HG03139 (cell line): Measurements from ENCODE around the gene RPUSD2.
"Not testable (repeated sequence)": the region's sequence is repeated elsewhere in the genome, so short reads cannot be mapped to it uniquely, and the experiment has no call there.

Experiments used
- ATAC-seq: cut with Tn5 transposase; IDR thresholded peaks from one replicate; pipeline ENCODE4 v1.9.1; 2021; ENCODE audit not compliant: unreplicated experiment

The RPUSD2 gene

DNA sequence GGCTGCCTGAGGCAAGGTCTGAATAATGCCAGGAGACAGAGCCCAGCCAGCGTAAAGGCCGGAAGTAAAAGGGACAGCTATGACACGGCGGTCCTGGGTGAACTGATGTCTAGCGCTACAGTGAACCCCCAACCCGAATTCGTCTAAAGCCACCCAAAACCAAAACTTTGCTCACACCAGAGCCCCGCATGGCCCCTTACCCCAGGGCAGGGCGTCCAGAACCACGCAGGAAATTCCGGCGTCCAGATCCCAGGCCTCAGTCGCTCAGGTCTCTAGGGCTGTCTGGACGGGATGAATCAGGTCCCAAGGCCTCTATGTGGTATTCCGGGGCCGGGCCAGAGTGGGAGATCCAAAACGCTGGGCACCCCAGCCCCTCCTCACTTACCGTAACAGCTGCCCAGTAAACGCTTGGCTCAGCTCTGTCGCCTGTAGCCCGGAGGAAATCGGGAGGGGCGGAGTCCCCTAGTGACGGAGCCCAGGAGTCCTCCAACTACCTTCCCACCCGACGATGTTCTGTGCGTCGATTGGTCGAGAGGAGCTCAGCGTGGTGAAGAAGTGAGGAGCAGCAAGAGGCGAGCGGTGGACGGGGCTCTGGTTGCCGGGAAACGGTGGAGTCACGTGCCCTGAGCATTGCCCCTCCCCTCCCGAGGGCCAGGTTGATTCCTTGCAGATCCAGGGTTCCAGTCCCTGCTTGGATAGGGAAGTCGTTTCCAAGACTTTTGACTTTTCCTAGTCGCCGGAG, 4.3 kb upstream of the RPUSD2 start, which contains the start of gene CCDC32:
CCDC32 (minus strand) TSS at position 452 of the 742 bp plus-strand sequence. CDS start 2,027 bp downstream, outside the sequence.
- ATAC-seq: peak; percentile 95

DNA sequence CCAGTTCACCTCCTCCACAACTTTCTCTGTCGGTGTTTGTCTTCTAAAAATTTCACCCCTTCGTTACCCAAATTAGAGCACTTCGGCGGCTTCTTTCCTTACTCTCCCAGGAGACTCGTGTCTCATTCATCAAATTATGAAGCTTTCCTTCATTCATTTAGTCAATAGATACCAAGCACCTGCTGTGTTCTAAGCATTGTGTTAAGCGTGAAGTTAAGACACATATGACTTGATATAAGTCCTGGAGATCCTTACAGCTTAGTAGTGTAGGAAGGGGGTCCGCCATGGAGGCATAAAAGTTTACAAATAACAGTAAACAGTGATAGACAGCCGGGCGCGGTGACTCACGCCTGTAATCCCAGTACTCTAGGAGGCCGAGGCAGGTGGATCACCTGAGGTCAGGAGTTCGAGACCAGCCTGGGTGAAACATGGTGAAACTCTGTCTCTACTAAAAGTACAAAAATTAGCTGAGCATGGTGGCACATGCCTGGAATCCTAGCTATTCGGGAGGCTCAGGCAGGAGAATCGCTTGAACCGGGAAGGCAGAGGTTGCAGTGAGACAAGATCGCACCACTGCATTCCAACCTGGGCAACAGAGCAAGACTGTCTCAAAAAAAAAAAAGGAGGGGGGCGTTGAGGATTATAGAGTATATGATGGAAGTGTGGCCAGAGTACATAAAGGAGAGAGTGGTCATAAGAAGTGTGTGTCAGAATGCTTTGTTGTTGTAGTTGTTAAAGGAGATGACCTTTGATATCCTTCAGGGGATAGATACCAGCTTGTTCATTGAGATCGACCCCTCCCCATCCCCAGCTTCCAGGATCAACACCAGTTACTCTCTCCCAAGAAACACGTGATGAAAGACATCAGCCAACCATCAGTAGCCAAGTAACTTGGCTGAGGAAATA, 3.5 kb upstream of the RPUSD2 start:
- no peak for ATAC-seq

- no peak for ATAC-seq
These were observed 2.0 kb upstream of the RPUSD2 start for GRCh38 chr15:40567111-40567510.

DNA sequence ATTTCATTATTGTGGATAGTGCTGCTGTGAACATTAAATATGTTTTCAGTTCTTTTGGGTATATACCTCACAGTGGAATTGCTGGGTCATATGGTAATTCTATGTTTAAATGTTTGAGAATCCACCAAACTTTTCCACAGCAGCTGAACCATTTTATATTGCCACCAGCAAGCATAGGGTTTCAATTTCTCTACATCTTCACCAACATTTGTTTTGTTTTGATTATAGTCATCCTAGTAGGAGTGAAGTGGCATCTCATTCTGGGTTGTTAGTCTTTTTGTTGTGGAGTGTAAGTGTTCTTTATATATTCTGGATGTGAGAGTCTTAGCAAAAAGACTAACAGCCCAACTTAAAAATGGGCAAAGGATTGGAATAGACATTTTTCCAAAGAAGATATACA, 6.0 kb downstream of the RPUSD2 start:
- no peak for ATAC-seq

GRCh38 chr15:40576914-40577313, 7.8 kb downstream of the RPUSD2 start:
- not testable (repeated sequence) for ATAC-seq

GRCh38 chr15:40578892-40579291, 9.8 kb downstream of the RPUSD2 start:
- no peak for ATAC-seq

GRCh38 chr15:40581796-40582195, 12.7 kb downstream of the RPUSD2 start:
- ATAC-seq: not testable (repeated sequence)

DNA sequence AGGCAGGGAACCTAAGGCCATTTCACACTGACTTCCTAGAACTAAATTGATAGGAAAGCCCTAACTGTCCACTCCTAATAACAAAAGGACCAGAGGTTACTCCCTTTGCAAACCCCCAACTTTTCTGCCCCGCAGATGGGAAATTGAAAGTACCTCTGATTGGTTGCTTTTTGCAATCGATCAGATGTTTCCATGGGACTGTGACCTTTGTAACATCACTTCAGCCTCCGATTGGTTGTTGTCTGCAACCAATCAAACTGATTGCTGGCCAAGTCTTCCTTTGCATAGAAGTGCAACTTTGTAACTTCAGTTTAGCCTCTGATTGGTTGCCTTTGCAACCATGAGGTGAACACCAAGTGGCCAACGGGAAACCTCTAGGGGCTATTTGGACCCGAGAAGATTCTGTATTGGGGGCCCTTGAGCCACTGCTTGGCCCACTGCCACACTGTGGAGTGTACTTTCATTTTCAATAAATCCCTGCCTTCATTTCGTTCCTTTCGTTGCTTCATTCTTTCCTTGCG, 13.7 kb downstream of the RPUSD2 start:
- ATAC-seq: no peak

- no peak for ATAC-seq
These were observed 15.1 kb downstream of the RPUSD2 start for GRCh38 chr15:40584191-40584590.

DNA sequence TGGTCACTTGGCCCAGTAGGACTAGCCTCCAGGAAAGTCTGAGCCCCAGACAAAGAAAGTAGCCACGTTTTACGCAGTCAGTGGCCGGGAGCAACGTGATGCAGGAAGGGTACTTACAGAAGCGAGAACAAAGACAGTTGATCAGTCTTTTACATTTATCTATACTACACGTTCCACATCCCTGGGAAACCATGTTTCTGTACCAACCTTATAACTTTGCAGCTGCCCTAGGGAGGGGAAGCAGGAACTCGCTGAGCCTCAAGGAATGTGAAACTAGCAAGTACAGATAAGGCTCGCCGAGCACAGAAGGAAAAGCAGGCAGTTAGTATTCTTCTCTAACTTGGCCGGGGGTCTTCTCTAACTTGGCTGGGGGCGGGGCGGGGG, 21.6 kb downstream of the RPUSD2 start:
- ATAC-seq: no peak

GRCh38 chr15:40591389-40591788, 22.3 kb downstream of the RPUSD2 start:
- no peak for ATAC-seq

DNA sequence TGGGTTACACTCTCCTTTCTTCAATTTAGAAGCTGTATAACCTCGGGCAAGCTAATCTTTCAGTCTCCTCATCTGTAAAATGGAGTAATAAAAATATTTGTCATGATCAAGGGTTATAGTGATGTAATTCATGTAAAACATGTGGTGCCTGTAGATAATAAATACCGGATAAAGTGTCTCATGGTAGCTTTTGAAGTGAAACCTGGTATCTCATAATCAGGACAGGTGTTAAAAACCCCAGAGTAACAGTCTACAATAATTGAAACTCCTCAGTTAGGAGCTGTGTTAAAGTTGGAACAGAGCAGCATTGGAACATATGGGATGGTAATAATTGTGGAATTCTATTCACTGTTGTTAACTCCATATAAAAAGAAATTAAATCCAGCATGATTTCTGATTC, 24.1 kb downstream of the RPUSD2 start:
- ATAC-seq: no peak

GRCh38 chr15:40593588-40594428, 24.7 kb downstream of the RPUSD2 start, which contains the start of gene KNL1:
KNL1 (plus strand) TSS chr15:40594249; CDS start chr15:40602932, 8,683 bp downstream.
- peak; percentile 49 for ATAC-seq

DNA sequence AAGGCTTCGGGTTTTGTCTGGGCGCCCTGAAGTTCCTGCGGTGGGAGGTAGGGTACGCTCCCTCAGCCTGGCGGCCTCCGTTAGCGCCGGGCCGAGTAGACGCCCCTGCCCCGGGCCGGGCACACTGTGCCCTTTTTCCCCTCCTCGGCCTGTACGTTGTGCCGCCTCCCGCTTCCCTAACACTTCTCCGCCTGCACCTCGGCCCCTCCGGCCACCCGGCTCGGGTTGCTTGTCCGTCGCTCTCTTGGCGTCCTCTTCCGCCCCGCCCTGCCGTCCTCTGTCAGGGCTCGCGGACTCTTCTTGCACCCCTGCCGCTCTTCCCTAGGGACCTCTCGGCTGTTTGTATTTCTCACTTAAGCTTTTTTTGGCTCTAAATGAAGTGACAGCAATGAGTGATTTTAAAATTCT, 25.3 kb downstream of the RPUSD2 start:
- ATAC-seq: peak; percentile 41

- ATAC-seq: no peak
These were observed 26.1 kb downstream of the RPUSD2 start for GRCh38 chr15:40595219-40595618.

DNA sequence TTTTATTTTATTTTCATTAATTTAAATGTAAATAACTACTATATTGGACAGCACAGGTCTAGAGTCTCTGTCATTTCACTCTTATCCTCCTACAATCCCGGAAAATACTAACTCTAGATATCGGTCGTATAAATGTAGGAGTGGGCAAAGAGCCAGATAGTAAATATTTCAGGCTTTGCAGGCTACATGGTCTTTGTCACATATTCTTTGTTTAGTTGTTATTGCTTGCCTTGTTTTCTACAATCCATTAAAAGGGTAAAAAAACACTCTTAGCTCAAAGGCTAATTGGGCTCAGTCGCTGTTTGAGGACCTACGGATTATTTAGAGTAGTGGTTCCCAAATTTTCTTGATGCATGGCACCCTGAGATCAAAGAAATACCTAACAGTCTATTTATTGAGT, 26.7 kb downstream of the RPUSD2 start:
- ATAC-seq: no peak

- no peak for ATAC-seq
These were observed 27.9 kb downstream of the RPUSD2 start for GRCh38 chr15:40597024-40597423.

DNA sequence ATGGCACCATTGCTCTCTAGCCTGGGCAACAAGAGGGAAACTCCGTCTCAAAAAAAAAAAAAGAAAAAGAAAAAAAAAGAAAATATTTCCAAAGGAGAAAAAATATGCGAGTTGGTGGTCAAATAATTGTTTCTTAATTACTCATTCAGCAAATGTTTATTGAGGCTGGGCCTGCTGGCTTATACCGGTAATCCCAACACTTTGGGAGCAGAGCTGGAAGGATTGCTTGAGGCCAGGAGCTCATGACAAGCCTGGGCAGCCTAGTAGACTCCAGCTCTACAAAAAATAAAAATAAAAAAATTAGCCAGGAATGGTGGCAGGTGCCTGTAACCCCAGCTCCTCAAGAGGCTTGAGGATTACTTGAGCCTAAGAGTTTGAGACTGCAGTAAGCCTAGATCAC, 29.0 kb downstream of the RPUSD2 start:
- ATAC-seq: no peak

- ATAC-seq: no peak
These were observed 29.6 kb downstream of the RPUSD2 start for GRCh38 chr15:40598672-40599071.

GRCh38 chr15:40600956-40601355, 31.9 kb downstream of the RPUSD2 start:
- ATAC-seq: no peak

DNA sequence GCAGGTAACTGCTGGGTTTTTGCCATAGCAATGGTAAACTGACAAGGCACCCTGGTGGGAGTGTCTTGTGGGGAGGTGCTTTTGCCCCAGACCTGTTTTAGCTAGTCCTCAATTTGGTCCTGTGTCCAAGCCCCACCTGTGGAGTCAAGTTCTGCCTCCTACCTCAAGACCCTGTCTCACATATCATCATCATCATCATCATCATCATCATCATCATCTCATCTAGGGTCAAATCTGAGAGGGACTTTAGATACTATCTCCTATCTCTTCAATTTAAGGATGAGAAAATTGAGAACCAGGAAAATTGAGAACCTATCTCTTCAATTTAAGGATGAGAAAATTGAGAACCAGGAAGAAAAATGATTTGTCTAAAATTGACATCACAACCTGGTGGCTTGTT, 34.8 kb downstream of the RPUSD2 start:
- no peak for ATAC-seq
